GM21360 (cell line): ENCODE results near the gene RFLNA.
"Not testable (repeated sequence)": the region's sequence is repeated elsewhere in the genome, so short reads cannot be mapped to it uniquely, and the experiment has no call there.

Source experiments
- ATAC-seq: cut with Tn5 transposase; IDR thresholded peaks from one replicate; pipeline ENCODE4 v1.9.1; 2021; ENCODE audit warnings: mild to moderate bottlenecking, moderate library complexity; ENCODE audit not compliant: unreplicated experiment

The RFLNA gene

GRCh38 chr12:124281309-124281708, 13.6 kb upstream of the RFLNA start:
- ATAC-seq = no peak

GRCh38 chr12:124282287-124282686, 12.6 kb upstream of the RFLNA start:
- ATAC-seq = no peak

- no peak for ATAC-seq
Measured at GRCh38 chr12:124283326-124283725, 11.6 kb upstream of the RFLNA start.

- ATAC-seq = no peak
Measured at GRCh38 chr12:124284368-124284767, 10.5 kb upstream of the RFLNA start.

- ATAC-seq = no peak
Measured at GRCh38 chr12:124286414-124286813, 8.5 kb upstream of the RFLNA start.

- ATAC-seq = no peak
Measured at GRCh38 chr12:124286971-124287370, 7.9 kb upstream of the RFLNA start.

GRCh38 chr12:124289634-124290600, 5.0 kb upstream of the RFLNA start:
- no peak for ATAC-seq

- ATAC-seq = no peak
Measured at GRCh38 chr12:124292385-124292784, 2.5 kb upstream of the RFLNA start.

- no peak for ATAC-seq
Measured at GRCh38 chr12:124293286-124294003, 1.4 kb upstream of the RFLNA start.

GRCh38 chr12:124295431-124296058, 652 bp downstream of the RFLNA start:
- ATAC-seq = no peak

GRCh38 chr12:124296295-124296915, 1.5 kb downstream of the RFLNA start:
- ATAC-seq = no peak

GRCh38 chr12:124296916-124297351, 2.0 kb downstream of the RFLNA start:
- ATAC-seq = no peak

- ATAC-seq = no peak
Measured at GRCh38 chr12:124297389-124297788, 2.5 kb downstream of the RFLNA start.

GRCh38 chr12:124297856-124298255, 3.0 kb downstream of the RFLNA start:
- no peak for ATAC-seq

GRCh38 chr12:124298685-124299410, 4.0 kb downstream of the RFLNA start:
- ATAC-seq = no peak

GRCh38 chr12:124299628-124300388, 4.9 kb downstream of the RFLNA start:
- ATAC-seq = no peak

GRCh38 chr12:124300657-124301056, 5.8 kb downstream of the RFLNA start:
- ATAC-seq = not testable (repeated sequence)

GRCh38 chr12:124301084-124301654, 6.3 kb downstream of the RFLNA start:
- ATAC-seq = no peak

GRCh38 chr12:124302241-124302806, 7.4 kb downstream of the RFLNA start:
- no peak for ATAC-seq
